Measurements from ENCODE around the gene PCMTD2.
"Not testable (repeated sequence)": the region's sequence is repeated elsewhere in the genome, so short reads cannot be mapped to it uniquely, and the experiment has no call there.

Gene PCMTD2

GRCh38 chr20:64258071-64258823, 2.7 kb downstream of the PCMTD2 start:
- no peak for DNase-seq

- no peak for DNase-seq
Measured at GRCh38 chr20:64260239-64260638, 4.7 kb downstream of the PCMTD2 start.

GRCh38 chr20:64261138-64261537, 5.6 kb downstream of the PCMTD2 start:
- DNase-seq, result no peak

GRCh38 chr20:64264091-64264490, 8.5 kb downstream of the PCMTD2 start:
- no peak for DNase-seq

- DNase-seq, result no peak
Measured at GRCh38 chr20:64265201-64265600, 9.7 kb downstream of the PCMTD2 start.

- no peak for DNase-seq
Measured at GRCh38 chr20:64266988-64267387, 11.4 kb downstream of the PCMTD2 start.

GRCh38 chr20:64268174-64268573, 12.6 kb downstream of the PCMTD2 start:
- no peak for DNase-seq

GRCh38 chr20:64269604-64270411, 14.3 kb downstream of the PCMTD2 start:
- no peak for DNase-seq

GRCh38 chr20:64271636-64272035, 16.1 kb downstream of the PCMTD2 start:
- no peak for DNase-seq

- no peak for DNase-seq
Measured at GRCh38 chr20:64273109-64273508, 17.6 kb downstream of the PCMTD2 start.

- no peak for DNase-seq
Measured at GRCh38 chr20:64276817-64277216, 21.3 kb downstream of the PCMTD2 start.

- DNase-seq, result no peak
Measured at GRCh38 chr20:64277571-64278316, 22.2 kb downstream of the PCMTD2 start.

- no peak for DNase-seq
Measured at GRCh38 chr20:64278317-64278681, 22.8 kb downstream of the PCMTD2 start.

GRCh38 chr20:64279826-64280459, 24.4 kb downstream of the PCMTD2 start:
- DNase-seq, result no peak

GRCh38 chr20:64280460-64280843, 24.9 kb downstream of the PCMTD2 start:
- DNase-seq, result no peak

GRCh38 chr20:64283646-64284045, 28.1 kb downstream of the PCMTD2 start:
- no peak for DNase-seq

- DNase-seq, result peak in 1 of 2 experiments; percentile 24
Measured at GRCh38 chr20:64285579-64286446, 30.3 kb downstream of the PCMTD2 start.

- DNase-seq, result not testable (repeated sequence)
Measured at GRCh38 chr20:64286447-64287263, 31.1 kb downstream of the PCMTD2 start.

GRCh38 chr20:64287264-64287590, 31.7 kb downstream of the PCMTD2 start:
- not testable (repeated sequence) for DNase-seq

GRCh38 chr20:64292167-64292566, 36.6 kb downstream of the PCMTD2 start:
- DNase-seq, result not testable (repeated sequence)

- DNase-seq, result not testable (repeated sequence)
Measured at GRCh38 chr20:64303086-64303485, 47.5 kb downstream of the PCMTD2 start.

Measured in cerebellar nuclear complex (tissue), 1 donor.